ENCODE measurements around the gene KCTD13. TPM values are rescaled to one million over a fixed set of nuclear protein-coding genes. Genes with fewer than 3 reads are reported as not detected.

KCTD13 gene
- total RNA-seq, 1 experiment from 2014 or later: 5.3 TPM

DNA sequence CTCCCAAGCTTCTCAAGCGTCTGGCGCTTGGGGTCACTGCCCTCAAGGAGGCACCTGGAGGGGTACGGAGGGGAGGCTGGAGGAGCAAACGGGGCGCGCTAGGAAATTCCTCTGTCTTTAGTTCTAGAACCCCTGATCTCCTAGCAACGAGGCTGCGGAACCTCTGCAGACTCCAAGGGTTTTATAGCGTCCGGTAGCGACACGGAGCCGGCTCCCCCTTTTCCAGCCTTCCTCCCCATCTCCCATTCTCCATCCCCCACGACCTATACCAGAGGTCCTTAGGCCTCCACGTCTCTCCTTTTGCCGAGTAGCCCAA lies 62.4 kb downstream of the KCTD13 start:
- Histone ChIP-seq H3K4me1 (no peaks in the 10 kb centered on the region), H3K4me3 (peak overlapping the region; percentile 80; the same call in 1 of the 2 replicates), H3K27ac (peak overlapping the region; percentile 98)

DNA sequence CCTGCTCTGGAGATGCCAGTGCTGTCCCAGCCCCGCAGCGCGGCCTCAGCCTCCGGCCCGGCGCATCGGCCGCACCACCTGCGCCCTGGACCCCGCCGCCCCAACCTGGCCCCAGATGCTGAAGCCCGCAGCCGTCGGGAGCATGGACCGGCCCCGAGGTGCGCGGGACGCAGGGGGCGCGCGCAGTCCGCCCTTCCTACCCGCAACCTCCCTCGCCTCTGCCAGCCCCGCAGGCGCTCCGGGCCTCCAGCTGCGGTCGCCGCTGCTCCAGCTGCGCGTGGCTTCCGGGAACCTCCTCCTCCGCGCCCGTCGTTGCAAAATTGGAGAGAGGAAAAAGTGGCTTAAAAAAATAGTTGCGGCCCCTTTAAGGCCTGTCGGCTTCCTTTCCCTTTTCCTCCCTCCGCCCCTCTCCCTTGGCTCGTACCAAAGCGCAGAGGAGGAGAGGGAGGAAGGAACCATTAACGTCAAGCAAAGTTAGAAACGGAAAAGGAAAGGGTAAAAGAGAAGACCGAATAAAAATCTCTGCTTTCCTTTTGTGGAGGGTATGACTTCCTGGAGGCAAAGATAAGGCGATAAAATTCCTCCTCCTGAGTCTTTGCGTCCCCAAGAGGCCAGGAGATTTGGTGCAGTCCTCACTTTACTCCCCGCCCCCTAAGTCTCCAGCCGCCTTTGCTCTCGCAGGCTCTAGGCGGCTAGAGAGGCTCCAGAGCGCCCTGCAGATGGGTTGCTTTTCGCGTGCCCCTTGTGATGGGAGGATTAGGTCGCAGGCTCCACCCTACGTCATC lies 63.0 kb downstream of the KCTD13 start, which contains the start of gene CDIPT:
Gene CDIPT (minus strand): TSS at position 343 of the 785 bp plus-strand sequence. CDS start 369 bp downstream, outside the sequence.
- Histone ChIP-seq H3K27ac (peak within 1 kb of the TSS; percentile 98), H3K27me3 (no peaks in the 10 kb centered on the region), H3K4me3 (peak within 1 kb of the TSS; percentile 80), H3K9me3 (replicated peaks) (no peaks in the 10 kb centered on the region), H3K4me1 (no peaks in the 10 kb centered on the region), H3K36me3 (no peaks in the 10 kb centered on the region)
- DNase-seq: peak; percentile 93 to 96

More for the DNA sequence above, 62.4 kb downstream of the KCTD13 start:
- Histone ChIP-seq H3K9me3 (replicated peaks) (no peaks in the 10 kb centered on the region), H3K36me3 (no peaks in the 10 kb centered on the region), H3K27me3 (0 out of 2 replicates have a peak, but pooled peaks cover 2% of the 10 kb centered on the region)
- no peak for DNase-seq

DNA sequence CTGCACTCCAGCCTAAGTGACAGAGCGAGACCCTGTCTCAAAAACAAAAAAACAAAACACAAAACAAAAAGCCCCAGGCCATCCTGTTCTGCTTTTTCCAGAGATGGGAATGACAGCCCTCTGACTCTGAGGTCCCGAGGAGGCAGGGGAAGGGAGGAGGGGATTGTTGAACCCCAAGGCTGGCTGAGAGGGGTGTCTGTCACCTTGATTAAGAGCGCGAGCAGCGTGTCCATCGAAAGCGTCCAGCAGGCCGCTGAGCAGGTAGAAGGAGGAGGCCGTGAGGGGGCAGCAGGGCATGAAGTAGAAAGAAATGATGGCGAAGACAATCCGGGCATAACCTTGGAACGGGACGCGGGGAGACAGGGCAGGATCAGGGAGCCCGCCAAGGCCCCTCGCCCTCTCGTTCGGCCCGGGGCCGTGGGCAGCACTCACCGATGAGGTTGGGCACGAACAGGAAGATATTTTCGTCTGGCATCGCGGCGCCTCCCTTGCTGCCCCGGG lies 63.6 kb downstream of the KCTD13 start:
- peak in 1 of 2 experiments; percentile 20 for DNase-seq
- Histone ChIP-seq H3K27me3 (no peaks in the 10 kb centered on the region), H3K36me3 (no peaks in the 10 kb centered on the region), H3K9me3 (replicated peaks) (no peaks in the 10 kb centered on the region), H3K27ac (no peak overlapping the region; the same call in 1 of the 2 replicates), H3K4me1 (no peaks in the 10 kb centered on the region), H3K4me3 (peak overlapping the region; percentile 80)

DNA sequence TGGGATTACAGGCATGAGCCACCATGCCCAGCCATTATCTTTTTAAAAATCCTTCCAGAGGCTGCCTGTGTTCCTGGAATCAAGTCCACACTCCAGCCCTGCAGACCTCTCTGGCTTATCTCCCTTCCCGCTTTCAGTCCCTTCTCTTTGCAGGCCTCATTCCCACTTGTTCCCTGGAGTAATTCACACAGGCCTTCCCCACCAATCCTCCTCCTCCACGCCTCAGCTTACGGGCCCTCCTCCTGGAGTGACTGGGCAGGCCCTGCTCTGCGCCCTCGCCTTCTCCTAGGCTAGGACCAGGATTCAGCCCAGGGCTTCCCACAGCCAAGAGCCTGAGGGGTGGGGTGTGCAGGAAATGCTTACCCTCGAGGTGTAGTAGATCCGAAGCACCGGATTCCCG lies 65.8 kb downstream of the KCTD13 start:
- H3K27ac ChIP-seq: no peak overlapping the region
- no peaks in the 10 kb centered on the region for H3K9me3 ChIP-seq (replicated peaks)
- no peak for DNase-seq
- no peaks in the 10 kb centered on the region for H3K4me1 ChIP-seq
- H3K4me3 ChIP-seq: no peak overlapping the region
- no peaks in the 10 kb centered on the region for H3K27me3 ChIP-seq
- no peaks in the 10 kb centered on the region for H3K36me3 ChIP-seq

DNA sequence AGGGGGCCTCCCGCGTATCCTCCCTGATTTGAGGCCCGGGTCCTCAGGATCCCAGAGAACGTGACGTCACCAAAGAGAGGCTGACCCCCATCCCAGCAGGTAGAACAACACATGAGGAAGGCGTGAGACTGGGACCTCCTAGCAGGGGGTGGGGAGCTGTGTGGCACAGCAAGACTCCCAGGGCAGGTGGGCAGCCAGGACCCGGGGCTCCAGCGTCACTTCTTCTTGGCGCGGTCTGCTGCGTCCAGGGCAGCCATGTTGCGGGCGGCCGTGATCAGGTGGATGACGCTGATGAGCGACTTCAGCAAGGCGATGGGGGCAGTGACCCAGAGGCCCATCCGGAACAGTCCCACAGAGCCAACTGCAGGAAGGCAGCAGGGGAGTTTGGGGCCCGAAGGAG lies 67.1 kb downstream of the KCTD13 start:
- Histone ChIP-seq H3K9me3 (replicated peaks) (no peaks in the 10 kb centered on the region), H3K4me3 (no peak overlapping the region), H3K36me3 (no peaks in the 10 kb centered on the region), H3K4me1 (no peaks in the 10 kb centered on the region), H3K27ac (no peak overlapping the region), H3K27me3 (no peaks in the 10 kb centered on the region)
- DNase-seq: no peak

DNA sequence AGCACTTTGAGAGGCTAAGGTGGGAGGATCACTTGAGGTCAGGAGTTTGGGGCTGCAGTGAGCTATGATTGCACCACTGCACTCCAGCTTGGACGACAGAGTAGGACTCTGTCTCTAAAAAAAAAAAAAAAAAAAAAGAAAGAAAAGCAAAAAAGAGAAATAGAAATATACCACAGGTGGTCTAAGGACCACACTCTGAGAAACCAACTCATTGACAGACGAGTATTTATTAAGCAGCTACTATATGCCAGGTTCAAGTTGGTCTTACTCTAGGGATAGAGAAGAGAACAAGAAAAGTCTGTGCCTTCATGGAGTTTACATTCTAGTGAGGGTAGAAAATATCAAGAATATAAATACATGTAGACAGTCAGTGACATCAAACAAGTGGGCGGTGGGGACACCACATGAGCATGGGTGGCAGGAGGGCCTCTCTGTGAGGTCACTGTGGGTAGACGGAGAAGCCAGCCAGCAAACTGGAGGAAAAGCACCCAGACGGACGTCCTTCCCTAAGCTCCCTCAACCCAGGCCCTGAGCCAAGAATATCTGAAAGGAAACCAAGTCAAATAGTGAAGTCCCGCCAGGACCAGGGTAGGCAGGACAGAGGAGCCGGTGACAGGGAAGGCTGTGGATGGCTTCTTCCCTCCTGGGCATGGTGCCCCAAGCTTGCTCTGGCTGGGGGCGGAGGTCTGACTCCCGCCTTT lies 67.7 kb downstream of the KCTD13 start:
- H3K9me3 ChIP-seq (replicated peaks): no peaks in the 10 kb centered on the region
- H3K27ac ChIP-seq: no peak overlapping the region
- no peaks in the 10 kb centered on the region for H3K27me3 ChIP-seq
- no peaks in the 10 kb centered on the region for H3K4me1 ChIP-seq
- no peak overlapping the region for H3K4me3 ChIP-seq
- no peaks in the 10 kb centered on the region for H3K36me3 ChIP-seq
- DNase-seq: no peak

DNA sequence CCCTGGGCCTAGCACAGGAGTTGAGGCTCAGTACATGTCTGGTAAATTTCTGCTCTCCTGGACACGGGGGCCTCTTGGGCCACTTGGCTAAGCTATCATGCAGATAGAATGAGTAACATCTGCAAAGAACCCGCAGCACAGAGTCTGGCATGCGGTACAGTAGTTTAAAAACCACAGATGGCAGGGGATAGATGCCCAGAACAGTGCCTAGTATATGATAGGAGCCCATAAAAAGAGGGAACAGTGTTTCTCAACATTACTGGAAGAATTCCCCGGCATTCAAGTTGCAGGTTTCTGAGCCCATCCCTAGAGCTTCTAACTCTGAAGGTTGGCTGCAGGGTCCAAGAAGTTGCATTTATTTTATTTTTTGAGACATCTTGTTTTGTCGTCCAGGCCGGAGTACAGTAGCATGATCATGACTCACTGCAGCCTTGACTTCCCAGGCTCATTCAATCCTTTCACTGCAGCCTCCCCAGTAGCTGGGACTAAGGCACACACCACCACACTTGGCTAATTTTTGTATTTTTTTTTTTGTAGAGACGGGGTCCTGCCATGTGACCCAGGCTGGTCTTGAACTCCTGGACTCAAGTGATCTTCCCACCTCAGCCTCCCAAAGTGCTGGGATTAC lies 68.8 kb downstream of the KCTD13 start:
- Histone ChIP-seq H3K4me3 (no peak overlapping the region), H3K4me1 (no peaks in the 10 kb centered on the region), H3K27ac (no peak overlapping the region), H3K9me3 (replicated peaks) (no peaks in the 10 kb centered on the region), H3K36me3 (no peaks in the 10 kb centered on the region), H3K27me3 (no peaks in the 10 kb centered on the region)
- DNase-seq: no peak

Other genes with a start within 250 kb of the KCTD13 start
- gene QPRT, start 247.0 kb downstream of the KCTD13 start, total RNA-seq (2014; rRNA removed; shearing (Covaris generic)): 51.0 and 51.9 TPM in 2 replicates
- gene C16orf54, start 180.2 kb downstream of the KCTD13 start, total RNA-seq (2014; rRNA removed; shearing (Covaris generic)): not detected in 2 replicates
- gene ZG16, start 148.0 kb downstream of the KCTD13 start, total RNA-seq (2014; rRNA removed; shearing (Covaris generic)): not detected in 2 replicates
- gene KIF22, start 135.5 kb downstream of the KCTD13 start, total RNA-seq (2014; rRNA removed; shearing (Covaris generic)): 115 and 122 TPM in 2 replicates
- gene MAZ, start 119.7 kb downstream of the KCTD13 start, total RNA-seq (2014; rRNA removed; shearing (Covaris generic)): 186 and 221 TPM in 2 replicates
- 0.81 and 1.5 TPM in 2 replicates for gene PRRT2, start 114.0 kb downstream of the KCTD13 start, total RNA-seq (2014; rRNA removed; shearing (Covaris generic))
- gene PAGR1, start 110.1 kb downstream of the KCTD13 start, total RNA-seq (2014; rRNA removed; shearing (Covaris generic)): 25.1 and 28.2 TPM in 2 replicates
- 0.61 and 0.63 TPM in 2 replicates for gene MVP, start 105.8 kb downstream of the KCTD13 start, total RNA-seq (2014; rRNA removed; shearing (Covaris generic))
- 29.6 and 30.1 TPM in 2 replicates for gene CDIPT, start 63.0 kb downstream of the KCTD13 start, total RNA-seq (2014; rRNA removed; shearing (Covaris generic))
- not detected in 2 replicates for gene SEZ6L2, start 26.7 kb downstream of the KCTD13 start, total RNA-seq (2014; rRNA removed; shearing (Covaris generic))
- 0.06 and 0.35 TPM in 2 replicates for gene ASPHD1, start 25.7 kb downstream of the KCTD13 start, total RNA-seq (2014; rRNA removed; shearing (Covaris generic))
- 29.8 and 32.1 TPM in 2 replicates for gene TMEM219, start 35.9 kb upstream of the KCTD13 start, total RNA-seq (2014; rRNA removed; shearing (Covaris generic))
- 27.3 and 30.6 TPM in 2 replicates for gene TAOK2, start 47.6 kb upstream of the KCTD13 start, total RNA-seq (2014; rRNA removed; shearing (Covaris generic))
- gene HIRIP3, start 69.4 kb upstream of the KCTD13 start, total RNA-seq (2014; rRNA removed; shearing (Covaris generic)): 10.9 and 12.5 TPM in 2 replicates
- 54.5 and 55.7 TPM in 2 replicates for gene INO80E, start 70.0 kb upstream of the KCTD13 start, total RNA-seq (2014; rRNA removed; shearing (Covaris generic))
- gene DOC2A, start 84.8 kb upstream of the KCTD13 start, total RNA-seq (2014; rRNA removed; shearing (Covaris generic)): not detected in 2 replicates
- not detected in 2 replicates for gene C16orf92, start 97.0 kb upstream of the KCTD13 start, total RNA-seq (2014; rRNA removed; shearing (Covaris generic))
- 0.49 and 0.58 TPM in 2 replicates for gene TLCD3B, start 105.0 kb upstream of the KCTD13 start, total RNA-seq (2014; rRNA removed; shearing (Covaris generic))
- 646 and 744 TPM in 2 replicates for gene ALDOA, start 139.5 kb upstream of the KCTD13 start, total RNA-seq (2014; rRNA removed; shearing (Covaris generic))
- gene PPP4C, start 149.8 kb upstream of the KCTD13 start, total RNA-seq (2014; rRNA removed; shearing (Covaris generic)): 96.7 and 99.4 TPM in 2 replicates
- gene TBX6, start 165.7 kb upstream of the KCTD13 start, total RNA-seq (2014; rRNA removed; shearing (Covaris generic)): 0.18 and 0.73 TPM in 2 replicates
- 10.3 and 13.0 TPM in 2 replicates for gene YPEL3, start 170.0 kb upstream of the KCTD13 start, total RNA-seq (2014; rRNA removed; shearing (Covaris generic))
- gene GDPD3, start 187.3 kb upstream of the KCTD13 start, total RNA-seq (2014; rRNA removed; shearing (Covaris generic)): 1.0 and 1.1 TPM in 2 replicates
- 25.8 and 31.6 TPM in 2 replicates for gene MAPK3, start 197.0 kb upstream of the KCTD13 start, total RNA-seq (2014; rRNA removed; shearing (Covaris generic))

All from SJCRH30 (cell line).